Measurements from ENCODE around the gene TM4SF18.

DNA sequence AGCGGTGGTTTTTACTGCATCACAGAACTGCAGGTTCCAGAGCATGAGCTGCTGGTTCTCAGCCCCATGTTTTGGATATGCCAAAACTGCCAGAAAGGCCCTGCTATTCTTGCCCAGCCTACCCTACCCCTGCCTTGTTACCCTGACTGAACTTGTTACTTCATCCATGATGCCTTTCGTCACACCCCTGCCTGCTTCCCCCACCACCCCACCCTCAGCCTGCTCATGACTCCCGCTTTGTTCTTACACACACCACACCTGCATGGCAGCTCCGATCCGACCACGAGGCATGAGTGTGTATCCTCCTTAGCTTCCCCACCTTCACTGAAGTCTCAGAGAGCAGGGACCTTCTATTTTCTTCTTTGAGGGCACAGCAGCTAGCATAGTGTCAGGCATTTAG is 49.1 kb upstream of the TM4SF18 start:
- TF ChIP-seq, protein P1, sequence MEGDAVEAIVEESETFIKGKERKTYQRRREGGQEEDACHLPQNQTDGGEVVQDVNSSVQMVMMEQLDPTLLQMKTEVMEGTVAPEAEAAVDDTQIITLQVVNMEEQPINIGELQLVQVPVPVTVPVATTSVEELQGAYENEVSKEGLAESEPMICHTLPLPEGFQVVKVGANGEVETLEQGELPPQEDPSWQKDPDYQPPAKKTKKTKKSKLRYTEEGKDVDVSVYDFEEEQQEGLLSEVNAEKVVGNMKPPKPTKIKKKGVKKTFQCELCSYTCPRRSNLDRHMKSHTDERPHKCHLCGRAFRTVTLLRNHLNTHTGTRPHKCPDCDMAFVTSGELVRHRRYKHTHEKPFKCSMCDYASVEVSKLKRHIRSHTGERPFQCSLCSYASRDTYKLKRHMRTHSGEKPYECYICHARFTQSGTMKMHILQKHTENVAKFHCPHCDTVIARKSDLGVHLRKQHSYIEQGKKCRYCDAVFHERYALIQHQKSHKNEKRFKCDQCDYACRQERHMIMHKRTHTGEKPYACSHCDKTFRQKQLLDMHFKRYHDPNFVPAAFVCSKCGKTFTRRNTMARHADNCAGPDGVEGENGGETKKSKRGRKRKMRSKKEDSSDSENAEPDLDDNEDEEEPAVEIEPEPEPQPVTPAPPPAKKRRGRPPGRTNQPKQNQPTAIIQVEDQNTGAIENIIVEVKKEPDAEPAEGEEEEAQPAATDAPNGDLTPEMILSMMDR (IDR thresholded peaks at IDR 0.05) = no peak
- no peak for TF ChIP-seq POLR2AphosphoS5 (IDR thresholded peaks at IDR 0.05; ENCODE audit: insufficient read depth in 1 of 2, low read depth in 1 of 2)
- TF ChIP-seq POLR2A (IDR thresholded peaks at IDR 0.05) = no peak

Data from vagina (tissue), 2 donors.